Measurements from ENCODE around the gene VPREB3.
A peak's percentile ranks its signal among the peaks of the same experiment; 100 is the strongest.
"Not testable (repeated sequence)": the region's sequence is repeated elsewhere in the genome, so short reads cannot be mapped to it uniquely, and the experiment has no call there.

The VPREB3 gene

GRCh38 chr22:23763954-23764353 lies 9.7 kb upstream of the VPREB3 start:
- DNase-seq: no peak

DNA sequence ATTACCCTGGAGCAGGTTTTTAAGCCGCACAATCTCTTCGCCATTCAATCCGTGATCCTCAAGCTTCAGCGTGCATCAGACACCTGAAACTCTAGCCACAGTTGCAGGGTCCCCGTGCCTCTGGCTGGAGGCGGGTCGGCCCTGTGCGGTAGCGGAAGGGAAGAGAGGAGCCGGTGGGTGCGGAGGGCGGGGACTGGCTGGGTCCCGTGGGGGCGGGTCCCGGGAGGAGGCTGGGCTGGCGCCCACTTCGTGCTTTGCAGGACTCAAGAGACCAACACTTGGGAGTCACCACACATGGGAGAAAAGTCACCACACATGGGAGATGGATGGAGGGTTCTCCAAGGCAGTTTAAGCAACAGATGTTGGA lies 9.3 kb upstream of the VPREB3 start:
- DNase-seq: peak; percentile 58

GRCh38 chr22:23762842-23763578 lies 8.8 kb upstream of the VPREB3 start, which contains the start of gene C22orf15:
TSS of gene C22orf15 (plus strand) at chr22:23762990. CDS start at chr22:23763307, 317 bp downstream.
- DNase-seq: peak; percentile 23

DNA sequence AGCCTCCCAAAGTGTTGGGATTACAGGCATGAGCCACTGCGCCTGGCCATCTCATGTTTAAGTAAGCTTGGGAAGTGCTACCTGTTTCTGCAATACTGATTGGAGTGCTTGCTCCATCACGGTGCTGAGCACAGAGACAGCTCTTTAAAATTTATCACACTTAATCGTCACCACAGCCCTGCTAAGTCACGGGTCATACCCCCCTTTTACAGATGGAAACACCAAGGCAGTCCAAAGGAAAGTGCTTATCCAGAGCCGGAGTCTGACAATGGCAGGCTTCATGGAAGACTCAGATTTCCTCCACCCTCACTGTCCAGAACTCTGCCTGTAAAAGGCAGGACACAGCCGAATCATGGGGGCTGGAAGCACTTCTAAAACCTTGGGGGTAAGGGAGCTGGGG lies 5.8 kb upstream of the VPREB3 start:
- DNase-seq: no peak

DNA sequence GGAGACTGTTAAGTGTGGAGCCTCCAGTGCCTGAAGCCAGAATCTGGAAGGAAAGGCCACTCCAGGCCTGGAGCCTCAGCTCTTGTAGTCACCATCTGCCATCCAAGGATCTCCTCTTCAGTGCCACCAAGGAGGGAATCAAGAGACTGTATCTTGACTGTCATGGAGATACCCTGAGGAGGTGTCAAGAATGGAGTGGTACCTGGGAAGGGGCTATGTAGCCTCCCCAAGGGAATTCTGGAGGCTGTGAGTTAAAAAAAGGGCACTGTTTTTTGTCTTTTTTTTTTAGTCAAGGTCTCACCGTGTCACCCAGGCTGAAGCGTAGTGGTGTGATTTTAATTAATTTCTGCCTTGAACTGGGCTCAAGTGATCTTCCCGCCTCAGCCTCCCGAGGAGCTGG lies 5.3 kb upstream of the VPREB3 start:
- no peak for DNase-seq

DNA sequence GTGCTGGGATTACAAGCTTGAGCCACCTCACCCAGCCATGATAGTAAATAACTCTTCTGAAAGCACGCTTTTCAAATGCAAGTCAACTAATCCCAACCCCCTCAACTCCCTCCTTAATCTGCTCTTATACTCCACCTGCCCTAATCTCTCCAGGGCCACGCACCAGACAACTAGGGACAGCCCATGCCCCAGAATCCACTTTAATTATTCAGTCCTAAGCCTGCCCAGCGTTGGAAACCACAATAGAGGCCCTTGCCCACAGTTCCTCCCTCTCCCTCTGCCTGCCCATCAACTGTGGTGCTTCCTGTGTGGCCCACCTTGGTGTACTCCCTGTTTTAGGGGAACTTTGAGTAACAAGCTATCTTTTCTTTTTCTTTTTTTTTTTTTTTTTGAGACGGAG lies 2.7 kb upstream of the VPREB3 start:
- no peak for DNase-seq

DNA sequence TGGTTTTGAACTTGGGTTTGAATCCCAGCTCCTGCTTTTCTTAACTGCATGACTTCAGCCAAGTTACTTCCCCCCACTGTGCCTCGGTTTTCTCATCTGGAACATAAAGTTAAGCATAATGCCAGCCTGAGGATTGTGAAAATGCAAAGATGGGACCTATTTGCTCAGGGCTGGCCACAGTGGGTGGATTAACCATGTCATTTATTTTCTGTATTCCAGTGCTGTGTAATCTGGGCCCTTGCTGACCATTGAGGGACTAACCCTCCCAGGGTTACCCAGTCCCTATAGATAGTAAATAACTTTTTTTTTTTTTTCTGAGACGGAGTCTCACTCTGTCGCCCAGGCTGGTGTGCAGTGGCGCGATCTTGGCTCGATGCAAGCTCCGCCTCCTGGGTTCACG lies 1.5 kb upstream of the VPREB3 start:
- DNase-seq: no peak

DNA sequence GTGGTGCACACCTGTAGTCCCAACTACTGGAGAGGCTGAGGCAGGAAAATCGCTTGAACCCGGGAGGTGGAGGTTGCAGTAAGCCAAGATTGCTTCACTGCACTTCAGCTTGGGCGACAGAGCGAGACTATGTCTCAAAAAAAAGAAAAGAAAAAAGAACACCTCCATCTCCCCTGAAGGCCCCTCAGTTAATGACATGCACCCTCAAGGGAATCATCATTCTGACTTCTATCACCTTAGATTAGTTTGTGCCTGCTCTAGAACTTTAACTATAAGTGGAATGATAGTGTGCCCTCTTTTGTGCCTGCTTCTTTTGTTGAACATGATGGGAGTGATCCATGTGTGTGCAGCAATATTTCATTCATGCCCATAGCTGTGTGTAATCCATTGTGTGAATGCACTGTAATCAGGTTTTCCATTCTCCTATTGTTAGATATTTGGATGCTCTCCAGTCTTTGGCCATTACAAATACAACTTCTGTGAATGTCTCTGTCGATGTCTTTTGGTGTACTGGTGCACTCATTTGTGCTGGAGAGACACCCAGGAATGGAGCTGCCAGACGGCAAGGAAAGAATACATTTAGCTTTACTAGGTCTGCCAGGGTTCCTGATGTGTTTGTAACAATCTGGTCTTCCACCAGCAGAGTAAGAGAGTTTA lies 883 bp upstream of the VPREB3 start:
- no peak for DNase-seq

DNA sequence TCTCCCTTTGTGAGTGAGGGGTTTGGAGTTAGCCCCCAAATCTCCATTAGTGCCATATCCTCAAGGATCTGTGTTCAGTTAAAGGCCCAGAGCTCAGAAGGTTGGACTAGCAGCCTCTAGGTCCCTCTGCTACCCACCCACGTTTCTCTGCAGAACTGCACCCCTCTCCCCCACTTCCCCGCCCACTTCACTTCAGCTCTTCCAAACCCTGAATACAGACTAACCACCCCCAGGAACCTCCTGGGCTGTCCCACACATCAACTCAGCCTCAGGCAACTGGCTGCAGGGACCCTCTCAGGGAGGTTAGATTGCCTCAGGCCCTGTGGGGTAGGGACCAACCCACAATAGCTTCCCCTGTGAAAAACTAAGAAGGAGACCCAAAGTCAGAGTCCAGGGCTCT lies 840 bp downstream of the VPREB3 start:
- no peak for DNase-seq

- DNase-seq: no peak
Measured at GRCh38 chr22:23752750-23753149, 1.5 kb downstream of the VPREB3 start.

GRCh38 chr22:23752090-23752691 lies 2.0 kb downstream of the VPREB3 start:
- no peak for DNase-seq

GRCh38 chr22:23751441-23751996 lies 2.7 kb downstream of the VPREB3 start:
- DNase-seq: no peak

DNA sequence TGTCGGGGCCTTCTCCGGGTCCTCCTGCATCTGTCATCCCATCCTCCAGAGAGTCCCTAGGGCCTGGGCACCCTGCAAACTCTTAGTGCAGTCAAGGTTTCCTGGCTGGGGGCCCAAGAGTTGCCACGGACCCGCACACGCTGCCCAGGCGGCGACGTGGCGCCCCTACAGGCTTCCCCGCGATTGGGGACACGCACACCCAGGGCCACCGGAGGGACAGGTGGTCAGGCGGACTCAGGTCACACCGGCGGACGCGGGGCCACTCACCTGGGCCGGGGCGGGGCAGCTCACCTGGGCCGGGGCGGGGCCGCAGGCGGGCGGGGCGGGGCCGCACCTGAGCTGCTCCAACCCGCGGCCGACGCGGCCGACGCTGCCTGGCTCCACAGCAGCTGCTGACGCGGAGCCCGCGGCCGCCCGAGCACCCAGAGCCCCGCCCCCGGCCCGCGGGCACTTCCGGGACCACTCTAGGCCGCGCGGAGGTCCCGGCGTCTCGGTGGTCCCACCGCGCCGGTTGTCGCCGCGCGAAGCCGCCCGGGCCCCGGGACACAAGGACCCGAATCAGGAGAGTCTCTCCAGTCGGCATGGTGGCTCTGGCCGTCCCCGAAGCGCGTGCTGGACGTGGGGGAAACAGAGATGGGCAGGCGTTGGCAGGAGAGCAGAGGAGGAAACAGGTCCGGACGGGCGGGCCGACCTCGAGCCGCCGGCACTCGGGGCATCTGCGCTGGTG lies 3.3 kb downstream of the VPREB3 start, which contains the start of gene ZNF70:
Gene ZNF70, minus strand, starts transcription at position 399 of the 727 bp plus-strand sequence. CDS start 5,972 bp downstream, outside the sequence.
- DNase-seq: peak; percentile 83

- no peak for DNase-seq
Measured at GRCh38 chr22:23750367-23750713, 3.9 kb downstream of the VPREB3 start.

DNA sequence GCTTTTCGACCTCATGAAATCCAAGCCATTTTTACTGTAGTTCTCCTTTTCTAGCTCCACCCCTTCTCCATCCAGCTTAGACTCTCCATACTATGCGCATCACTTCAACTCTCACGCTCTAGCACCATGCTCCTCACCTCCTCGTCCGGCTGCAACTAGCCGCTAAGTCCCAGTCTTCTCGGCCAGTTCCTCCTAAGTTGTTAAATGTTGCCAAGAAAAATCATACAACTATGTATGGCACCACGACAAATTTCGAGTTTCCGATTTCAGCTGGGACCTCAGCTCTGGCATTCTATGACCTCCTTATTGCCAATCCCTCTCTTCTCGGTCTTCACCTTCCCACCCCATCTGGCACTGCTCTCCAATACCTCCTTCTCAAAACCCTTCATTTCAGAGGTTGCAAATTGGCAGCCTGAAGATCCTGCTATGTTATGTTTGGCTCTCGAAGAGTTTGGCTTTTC lies 4.4 kb downstream of the VPREB3 start:
- no peak for DNase-seq

DNA sequence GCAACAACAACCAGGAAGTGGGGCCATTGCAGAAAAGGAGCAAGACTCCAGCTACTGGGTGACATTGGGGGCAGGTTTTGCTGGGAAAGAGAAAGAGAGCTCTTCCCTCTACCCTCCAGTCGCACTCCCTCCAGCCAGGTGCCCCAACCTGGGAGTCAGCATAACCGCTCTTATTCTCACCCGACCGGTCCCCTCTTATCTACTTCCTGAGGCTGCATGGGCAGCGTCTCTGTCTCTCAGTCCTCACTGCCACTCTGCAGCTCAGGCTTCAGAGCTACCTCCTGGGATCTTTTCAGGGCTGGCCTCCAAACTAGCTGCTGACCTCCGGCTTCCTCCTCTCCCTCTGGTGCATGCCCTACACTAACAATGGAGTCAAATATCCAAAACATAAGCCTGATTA lies 8.4 kb downstream of the VPREB3 start:
- no peak for DNase-seq

DNA sequence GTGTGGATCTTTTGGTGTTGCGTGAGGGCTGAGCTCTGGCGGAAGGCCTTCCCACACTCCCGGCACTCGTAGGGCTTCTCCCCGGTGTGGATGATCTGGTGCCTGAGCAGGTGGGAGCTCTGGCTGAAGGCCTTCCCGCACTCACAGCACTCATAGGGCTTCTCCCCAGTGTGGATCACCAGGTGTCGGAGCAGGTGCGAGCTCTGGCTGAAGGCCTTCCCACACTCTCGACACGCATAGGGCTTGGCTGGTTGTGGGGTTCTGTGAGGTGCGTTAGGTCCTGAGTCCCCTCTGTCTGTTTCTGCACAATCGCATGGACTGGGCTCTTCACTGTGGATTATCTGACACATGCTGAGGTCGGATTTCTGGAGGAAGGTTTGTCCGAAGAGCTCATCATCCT lies 9.7 kb downstream of the VPREB3 start:
- no peak for DNase-seq

DNA sequence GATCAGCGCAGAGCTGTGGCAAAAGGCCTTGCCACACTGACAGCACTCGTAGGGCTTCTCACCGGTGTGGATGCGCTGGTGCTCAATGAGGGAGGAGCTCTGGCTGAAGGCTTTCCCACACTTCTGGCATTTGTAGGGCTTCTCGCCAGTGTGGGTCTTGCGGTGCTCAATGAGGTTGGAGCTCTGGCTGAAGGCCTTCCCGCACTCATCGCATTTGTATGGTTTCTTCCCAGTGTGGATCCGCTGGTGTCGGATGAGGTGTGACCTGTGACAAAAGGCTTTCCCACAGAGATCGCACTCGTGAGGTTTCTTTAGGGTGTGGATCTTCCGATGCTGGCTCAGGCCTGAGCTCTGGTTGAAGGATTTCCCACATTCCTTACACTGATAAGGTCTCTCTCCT lies 10.2 kb downstream of the VPREB3 start:
- no peak for DNase-seq

DNA sequence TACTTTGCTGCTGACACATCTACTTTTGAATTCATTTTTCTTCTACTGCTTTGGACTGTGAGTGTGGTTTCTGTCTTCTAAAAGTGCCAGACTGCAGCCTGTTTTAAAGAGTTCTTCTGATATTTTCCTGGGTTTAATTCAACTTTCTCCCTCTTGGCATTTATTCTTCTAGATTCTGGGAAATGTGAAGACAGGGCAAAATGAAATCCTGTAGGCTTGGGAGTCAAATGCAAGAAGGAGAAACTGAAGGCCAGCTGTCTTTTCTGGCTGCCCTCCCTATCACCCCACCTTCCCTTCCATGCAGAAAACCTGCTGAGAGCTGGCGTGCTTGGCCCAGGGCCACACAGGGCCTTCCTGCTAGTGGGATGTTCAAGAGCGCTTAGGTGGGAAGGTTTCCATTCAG lies 10.9 kb downstream of the VPREB3 start:
- DNase-seq: no peak

GRCh38 chr22:23742505-23743264 lies 11.5 kb downstream of the VPREB3 start:
- DNase-seq: no peak

- DNase-seq: no peak
Measured at GRCh38 chr22:23737696-23738095, 16.5 kb downstream of the VPREB3 start.

DNA sequence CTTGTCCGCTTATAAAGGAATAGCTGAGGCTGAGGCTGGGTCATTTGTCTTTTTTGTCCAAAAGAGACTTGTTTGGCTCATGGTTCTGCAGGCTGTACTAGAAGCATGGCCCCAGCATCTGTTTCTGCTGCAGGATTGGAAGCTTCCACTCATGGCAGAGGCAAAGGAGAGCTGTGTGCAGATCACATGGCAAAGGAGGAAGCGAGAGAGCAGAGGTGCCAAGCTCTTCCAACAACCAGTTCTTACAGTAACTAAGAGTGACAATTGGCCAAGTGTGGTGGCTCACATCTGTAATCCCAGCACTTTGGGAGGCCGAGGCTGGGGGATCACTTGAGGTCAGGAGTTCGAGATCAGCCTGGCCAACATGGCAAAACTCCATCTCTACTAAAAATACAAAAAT lies 26.1 kb downstream of the VPREB3 start:
- DNase-seq: not testable (repeated sequence)
